Lung (tissue), 12 donors: Measurements from ENCODE around the gene MIPEP. TPM values are rescaled to one million over a fixed set of nuclear protein-coding genes. Genes with fewer than 3 reads are reported as not detected.
A peak's percentile ranks its signal among the peaks of the same experiment; 100 is the strongest.

ENCODE experiments used
- ATAC-seq: fragments of 200-7000 bp; cut with Tn5 transposase; one replicate; pipeline ENCODE4 v1.9.1; 2020; ENCODE audit warnings: moderate number of reproducible peaks; ENCODE audit not compliant: insufficient read depth, low FRiP score
- DNase-seq, 3 donors: peaks; one replicate each; pipeline ENCODE4 v3.0.0-alpha.2; 2013 to 2017
- H3K27ac ChIP-seq, 2 donors: one replicate each; pipeline ENCODE4 v1.5.1; 2013; ENCODE audit warnings: mild to moderate bottlenecking in 2 of 2, moderate library complexity in 2 of 2, control low read depth in 1 of 2, inconsistent platforms in 1 of 2, low read depth in 1 of 2, low read length in 1 of 2
- H3K27me3 ChIP-seq, 3 donors: one replicate each; pipeline ENCODE4 v1.5.1; 2013; ENCODE audit warnings: low read length in 2 of 3; ENCODE audit not compliant: control insufficient read depth in 3 of 3, insufficient read depth in 3 of 3
- H3K36me3 ChIP-seq, 4 donors: one replicate each; pipeline ENCODE4 v1.5.1; 2013; ENCODE audit warnings: low read length in 4 of 4, mild to moderate bottlenecking in 1 of 4, moderate library complexity in 1 of 4; ENCODE audit not compliant: control insufficient read depth in 4 of 4, insufficient read depth in 4 of 4
- H3K4me1 ChIP-seq, 5 donors: one replicate each; pipeline ENCODE4 v1.5.1; 2013; ENCODE audit warnings: low read length in 5 of 5, mild to moderate bottlenecking in 2 of 5, moderate library complexity in 1 of 5; ENCODE audit not compliant: control insufficient read depth in 5 of 5, insufficient read depth in 5 of 5
- H3K4me3 ChIP-seq: one replicate; pipeline ENCODE4 v1.5.1; 2013; ENCODE audit warnings: mild to moderate bottlenecking, control low read depth, moderate library complexity
- H3K9ac ChIP-seq, 2 donors: one replicate each; pipeline ENCODE4 v1.5.1; 2013; ENCODE audit warnings: low read length in 2 of 2, control low read depth in 1 of 2; ENCODE audit not compliant: insufficient read depth in 1 of 2
- H3K9me3 ChIP-seq, 4 donors: one replicate each; pipeline ENCODE4 v1.5.1; 2013; ENCODE audit warnings: low read length in 3 of 4, mild to moderate bottlenecking in 1 of 4, moderate library complexity in 1 of 4; ENCODE audit not compliant: control insufficient read depth in 4 of 4, insufficient read depth in 3 of 4
- WGBS, 2 donors: extraction: QIAGEN DNeasy Blood & Tissue Kit; methylation state at CpG; one replicate each; pipeline ENCODE4 v1.1.7; 2013; 5-methylcytosine and 5-hydroxymethylcytosine counted together
- polyA plus RNA-seq, 2 donors: library from polyadenylated mRNA; stranded (reverse); fragments of 200-250 nt; gene quantifications; one replicate each; pipeline ENCODE4 v1.2.1, GENCODE V29; 2013
- total RNA-seq, 2 donors: library from RNA; depleted of rRNA in 1 of 2; stranded (reverse); fragments of >200 nt in 1 of 2; gene quantifications; one replicate each; pipeline ENCODE4 v1.2.1, GENCODE V29; 2014 to 2021
- TF ChIP-seq, protein P1 (sequence below): IDR thresholded peaks from 2 replicates; pipeline ENCODE4 v1.5.1; 2012; ENCODE audit warnings: mild to moderate bottlenecking; ENCODE audit errors: control extremely low read depth, extremely low read depth
- donor health status: control.
- donor health status: control.
- donor health status: Bipolar disorder and iron deficiency.
- donor health status: healthy.
- donor health status: DM: yes; HTN: yes; CAD: no.

MIPEP gene
- total and polyA plus RNA-seq, 4 donors = 12.9 to 35.1 (median 25.3) TPM

DNA sequence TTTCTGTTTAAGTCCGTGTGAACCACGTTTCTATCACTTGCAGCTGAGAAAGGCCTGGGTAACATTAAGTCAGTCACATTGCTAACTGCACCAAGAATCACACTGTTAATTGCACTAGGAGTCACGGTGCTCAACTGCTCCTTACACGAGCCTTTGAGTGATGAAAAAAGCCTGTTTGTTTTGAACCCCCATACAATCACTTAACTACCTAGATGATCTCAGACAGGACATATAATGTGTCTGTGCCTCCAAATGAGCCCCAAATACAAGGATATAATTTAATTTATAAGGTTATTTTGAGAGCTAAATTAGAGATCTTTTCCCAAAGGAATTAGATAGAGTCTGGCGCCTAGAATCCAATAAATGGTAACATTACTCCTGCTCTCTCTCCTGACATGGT is 84.1 kb downstream of the MIPEP start:
- Histone ChIP-seq H3K27ac (no peak overlapping the region), H3K4me1 (peaks cover 0 to 24% (median 0%) of the 10 kb centered on the region in 5 donors), H3K4me3 (no peak overlapping the region), H3K9ac (no peak overlapping the region), H3K27me3 (no peaks in the 10 kb centered on the region), H3K36me3 (peaks cover 0 to 8% (median 0%) of the 10 kb centered on the region in 4 donors), H3K9me3 (no peaks in the 10 kb centered on the region)
- DNase-seq = no peak
- TF ChIP-seq, protein P1, sequence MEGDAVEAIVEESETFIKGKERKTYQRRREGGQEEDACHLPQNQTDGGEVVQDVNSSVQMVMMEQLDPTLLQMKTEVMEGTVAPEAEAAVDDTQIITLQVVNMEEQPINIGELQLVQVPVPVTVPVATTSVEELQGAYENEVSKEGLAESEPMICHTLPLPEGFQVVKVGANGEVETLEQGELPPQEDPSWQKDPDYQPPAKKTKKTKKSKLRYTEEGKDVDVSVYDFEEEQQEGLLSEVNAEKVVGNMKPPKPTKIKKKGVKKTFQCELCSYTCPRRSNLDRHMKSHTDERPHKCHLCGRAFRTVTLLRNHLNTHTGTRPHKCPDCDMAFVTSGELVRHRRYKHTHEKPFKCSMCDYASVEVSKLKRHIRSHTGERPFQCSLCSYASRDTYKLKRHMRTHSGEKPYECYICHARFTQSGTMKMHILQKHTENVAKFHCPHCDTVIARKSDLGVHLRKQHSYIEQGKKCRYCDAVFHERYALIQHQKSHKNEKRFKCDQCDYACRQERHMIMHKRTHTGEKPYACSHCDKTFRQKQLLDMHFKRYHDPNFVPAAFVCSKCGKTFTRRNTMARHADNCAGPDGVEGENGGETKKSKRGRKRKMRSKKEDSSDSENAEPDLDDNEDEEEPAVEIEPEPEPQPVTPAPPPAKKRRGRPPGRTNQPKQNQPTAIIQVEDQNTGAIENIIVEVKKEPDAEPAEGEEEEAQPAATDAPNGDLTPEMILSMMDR = no peak
- ATAC-seq = no peak
- 94 to 98% methylated on average over 5 of the region's 5 CpGs for WGBS, 2 donors

DNA sequence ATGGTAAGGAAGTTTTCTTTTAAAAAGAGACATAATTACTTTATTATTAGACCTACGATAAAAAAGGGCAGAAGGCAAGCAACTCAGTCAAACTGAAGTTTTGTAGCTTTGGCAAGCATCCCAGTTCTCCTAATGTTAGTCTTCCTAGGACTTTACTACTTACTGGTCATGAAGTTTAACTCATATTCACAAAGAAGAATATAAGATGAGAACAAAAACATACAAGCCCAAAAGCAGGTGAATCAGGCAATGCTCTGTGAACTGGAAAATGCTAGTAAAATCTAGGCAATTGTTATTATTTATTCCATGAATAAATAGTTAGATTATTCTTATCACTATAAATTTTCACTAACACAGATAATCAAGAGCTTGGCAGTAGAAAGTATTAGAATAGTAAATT is 85.0 kb downstream of the MIPEP start:
- H3K4me3 ChIP-seq = no peak overlapping the region
- H3K4me1 ChIP-seq = peaks cover 0 to 31% (median 0%) of the 10 kb centered on the region in 5 donors
- H3K27ac ChIP-seq = no peak overlapping the region
- TF ChIP-seq, protein P1 = no peak
- no peak for ATAC-seq
- no peak overlapping the region for H3K9ac ChIP-seq
- no peaks in the 10 kb centered on the region for H3K9me3 ChIP-seq
- peaks cover 0 to 8% (median 0%) of the 10 kb centered on the region in 4 donors for H3K36me3 ChIP-seq
- no peaks in the 10 kb centered on the region for H3K27me3 ChIP-seq
- peak in 1 of 3 donors; percentile 44 for DNase-seq
- 83 to 97% methylated on average over 1 of the region's 1 CpG for WGBS, 2 donors

DNA sequence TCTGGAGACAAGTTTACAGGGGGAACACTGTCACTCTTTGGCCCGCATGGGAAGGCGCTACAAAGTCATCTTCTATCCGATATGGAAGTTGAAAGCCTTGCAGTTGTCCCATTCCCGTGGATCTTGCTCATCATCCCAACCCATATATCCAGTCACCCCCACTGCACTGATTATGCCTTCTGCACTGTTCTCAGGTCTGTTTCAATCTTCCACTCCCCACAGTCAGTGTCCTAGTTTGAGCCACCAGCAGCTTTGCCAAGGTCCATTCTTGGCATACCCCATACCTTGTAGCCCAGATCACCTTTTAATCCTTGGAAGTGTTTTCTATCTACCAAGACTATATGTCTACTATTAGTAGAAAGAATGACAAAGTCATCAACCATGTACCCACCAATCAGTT is 88.1 kb downstream of the MIPEP start:
- Histone ChIP-seq H3K27ac (no peak overlapping the region), H3K4me3 (no peak overlapping the region), H3K9ac (no peak overlapping the region), H3K4me1 (peaks cover 0 to 16% (median 0%) of the 10 kb centered on the region in 5 donors), H3K9me3 (no peaks in the 10 kb centered on the region), H3K36me3 (peaks cover 0 to 18% (median 7%) of the 10 kb centered on the region in 4 donors), H3K27me3 (no peaks in the 10 kb centered on the region)
- DNase-seq (no peak), ATAC-seq (no peak)
- TF ChIP-seq, protein P1 = no peak
- 97 to 98% methylated on average over 4 of the region's 4 CpGs for WGBS, 2 donors

DNA sequence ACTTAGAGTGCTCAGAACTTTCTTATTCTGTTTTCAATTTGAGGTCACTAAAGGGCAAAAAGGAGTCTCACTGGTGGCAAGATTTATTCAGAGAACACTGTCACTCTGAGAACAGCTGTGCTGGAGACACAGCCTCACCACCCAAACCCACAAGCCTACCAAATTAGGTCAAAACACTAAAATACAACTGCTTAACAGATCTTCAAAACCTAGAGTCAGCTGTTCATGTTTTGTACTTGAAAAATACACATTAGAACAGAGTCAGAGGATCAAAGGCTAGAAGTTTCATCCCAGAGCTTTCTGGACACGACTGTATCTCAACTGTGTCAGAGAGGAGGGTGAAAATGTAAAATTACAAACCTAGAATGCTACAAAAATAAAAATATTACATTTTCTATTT is 89.3 kb downstream of the MIPEP start:
- Histone ChIP-seq H3K27ac (no peak overlapping the region), H3K4me3 (no peak overlapping the region), H3K27me3 (no peaks in the 10 kb centered on the region), H3K9me3 (no peaks in the 10 kb centered on the region), H3K9ac (peak overlapping the region in 1 of 2 donors; percentile 23), H3K4me1 (peaks cover 0 to 23% (median 1%) of the 10 kb centered on the region in 5 donors), H3K36me3 (peaks cover 0 to 15% (median 7%) of the 10 kb centered on the region in 4 donors)
- DNase-seq (peak in 2 of 3 donors; percentile 54 to 64), ATAC-seq (no peak)
- WGBS, 2 donors = 74 to 81% methylated on average over 1 of the region's 1 CpG
- TF ChIP-seq, protein P1 = no peak
